Transverse colon (tissue), 4 donors: ENCODE results near the gene ARF1. TPM values are rescaled to one million over a fixed set of nuclear protein-coding genes. Genes with fewer than 3 reads are reported as not detected.
A peak's percentile ranks its signal among the peaks of the same experiment; 100 is the strongest.

Experiments used
- DNase-seq: peaks from one replicate; pipeline ENCODE4 v3.0.0-alpha.2; 2019
- H3K27ac ChIP-seq, 4 donors: fragments of 200-600 bp; sonication (generic); 2 replicates each; pipeline ENCODE4 v1.5.1; 2016 to 2018; ENCODE audit warnings: inconsistent platforms in 4 of 4
- H3K27me3 ChIP-seq: fragments of 200-600 bp; sonication (generic); 2 replicates; pipeline ENCODE4 v1.5.1; 2017; ENCODE audit warnings: inconsistent platforms
- H3K36me3 ChIP-seq, 4 donors: fragments of 200-600 bp; sonication (generic); 2 replicates each; pipeline ENCODE4 v1.5.1; 2017 to 2019; ENCODE audit warnings: inconsistent platforms in 4 of 4
- H3K4me1 ChIP-seq, 4 donors: fragments of 200-600 bp; sonication (generic); 2 replicates each; pipeline ENCODE4 v1.5.1; 2017 to 2020; ENCODE audit warnings: inconsistent platforms in 4 of 4
- H3K4me3 ChIP-seq, 4 donors: fragments of 200-600 bp; sonication (generic); 1 replicate in 1 of 4; 2 replicates in 3 of 4; pipeline versions ENCODE4 v1.5.1 to v1.6.1; 2017 to 2019; ENCODE audit warnings: inconsistent platforms in 4 of 4
- H3K9me3 ChIP-seq, 2 donors: fragments of 200-600 bp; sonication (generic); 2 replicates each; pipeline ENCODE4 v1.5.1; 2017 to 2019; ENCODE audit warnings: inconsistent platforms in 2 of 2
- CTCF ChIP-seq, 5 experiments: fragments of 200-600 bp in 3 of 5; fragments of 450-650 bp in 2 of 5; sonication (generic) in 3 of 5; IDR thresholded peaks; 1 replicate in 2 of 5; 2 replicates in 3 of 5; pipeline ENCODE4 v1.5.1; 2016 to 2017; ENCODE audit warnings: antibody characterized with exemption in 5 of 5, inconsistent platforms in 3 of 5, mild to moderate bottlenecking in 2 of 5, moderate library complexity in 1 of 5
- EP300 ChIP-seq: sonication (generic); formaldehyde crosslinking; IDR thresholded peaks from one replicate; pipeline ENCODE4 v1.6.1; 2017; ENCODE audit warnings: antibody characterized with exemption, low read depth
- POLR2A ChIP-seq: fragments of 450-650 bp; IDR thresholded peaks from one replicate; pipeline ENCODE4 v1.6.1; 2016; ENCODE audit warnings: antibody characterized with exemption, mild to moderate bottlenecking, moderate library complexity
- POLR2AphosphoS5 ChIP-seq, 3 donors: sonication (generic); formaldehyde crosslinking; IDR thresholded peaks; one replicate each; pipeline ENCODE4 v1.6.1; 2016; ENCODE audit warnings: antibody characterized with exemption in 3 of 3
- WGBS, 2 donors: methylation state at CpG; one replicate each; pipeline ENCODE4 v1.1.5; 2018; ENCODE audit warnings: low coverage in 1 of 2; 5-methylcytosine and 5-hydroxymethylcytosine counted together
- in situ Hi-C, 4 donors: fragments of 200-750 bp; cut with MboI; loops; one replicate each; pipeline versions ENCODE4 v1.15.0 to v1.15.1; 2017; ENCODE audit warnings: low sequenced_read_pairs in 3 of 4, low pct_ligation_motif_present in 1 of 4, low pct_unique_long_range_greater_than_20kb in 1 of 4
- intact Hi-C: fragments of 100-400 bp; cut with DNase I; formaldehyde crosslinking; loops from one replicate; pipeline ENCODE4 v1.15.1; 2023; ENCODE audit warnings: low total_unique reads
- total RNA-seq, 4 donors: library from RNA; depleted of rRNA; stranded (reverse); fragments of >200 nt; gene quantifications; one replicate each; pipeline ENCODE4 v1.1.0, GENCODE V29; 2016

Gene ARF1
- total RNA-seq, 4 donors from 2014 or later: 303 to 452 (median 375) TPM

DNA sequence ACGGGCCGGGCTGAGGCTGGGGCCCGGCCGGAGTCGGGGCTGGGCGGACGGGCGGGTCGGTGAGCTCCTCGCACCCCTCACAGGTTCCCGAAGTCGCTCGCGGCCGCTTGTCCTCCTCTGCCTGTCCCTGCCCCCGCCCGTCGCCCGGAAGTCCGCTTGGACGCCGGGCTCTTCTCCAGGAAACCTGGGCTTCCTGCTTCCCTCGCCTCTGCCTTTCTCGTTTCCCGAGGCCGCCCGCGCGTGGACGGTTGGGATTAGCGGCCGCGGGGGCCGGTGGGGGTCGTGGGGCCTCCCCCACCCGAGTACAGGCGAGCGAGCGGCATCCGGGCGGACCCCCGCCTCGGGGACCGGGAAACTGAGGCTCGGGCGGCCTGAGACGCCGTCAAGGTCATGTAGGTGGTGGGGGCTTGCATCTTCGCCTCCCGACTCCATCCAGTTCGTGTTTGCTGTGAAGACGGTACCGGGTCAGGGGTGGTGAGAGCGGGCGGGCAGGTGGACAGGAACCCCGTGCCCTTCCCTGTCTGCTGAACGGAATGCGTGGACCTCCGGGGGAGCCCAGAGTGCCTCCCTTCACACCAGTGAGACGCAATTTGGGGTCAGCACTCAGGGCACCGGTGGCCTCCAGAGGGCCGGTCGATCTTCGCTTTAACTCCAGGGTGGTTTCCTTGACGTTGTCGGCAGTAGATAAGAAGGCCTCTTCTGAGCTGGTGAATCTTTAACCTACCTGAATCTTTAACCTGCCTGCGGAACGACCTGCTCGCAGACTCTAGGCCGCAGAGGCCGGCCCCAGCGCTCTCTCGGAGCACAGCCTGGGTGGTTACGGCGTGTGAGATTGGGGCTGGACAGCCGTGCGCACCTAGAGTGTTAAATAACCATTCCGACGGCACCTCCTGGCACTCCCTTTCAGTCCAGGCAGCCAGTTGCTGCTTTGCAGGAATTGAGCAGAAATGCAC lies 686 bp downstream of the ARF1 start:
- peaks cover 51 to 58% (median 54%) of the 10 kb centered on the region in 4 donors for H3K4me1 ChIP-seq
- peak overlapping the region; percentile 93 to 99 (median 99) for H3K27ac ChIP-seq
- intact Hi-C loops (loop anchor here (2.0 kb wide), 1 partner anchor 58 kb away; the partner anchor contains the start of gene GUK1), in situ Hi-C loops (no loop called here)
- no peaks in the 10 kb centered on the region for H3K27me3 ChIP-seq
- peak; percentile 59 for DNase-seq
- TF ChIP-seq POLR2A: peak; percentile 71
- TF ChIP-seq CTCF (IDR thresholded peaks at IDR 0.05): no peak
- peak in 2 of 3 donors; percentile 18 to 49 for TF ChIP-seq POLR2AphosphoS5 (IDR thresholded peaks at IDR 0.05)
- TF ChIP-seq EP300: no peak
- 0% methylated on average over 35 of the region's 79 CpGs; no CpG with 5 or more reads in 1 of the 2 donors for WGBS, 2 donors
- peak overlapping the region; percentile 83 to 99 (median 95) for H3K4me3 ChIP-seq
- H3K9me3 ChIP-seq: no peaks in the 10 kb centered on the region
- H3K36me3 ChIP-seq: no peaks in the 10 kb centered on the region

- in situ Hi-C loops (no loop called here), intact Hi-C loops (loop anchor here (1.0 to 2.0 kb wide), 2 partner anchors 17 to 57 kb away; partner anchors contain the start of gene GUK1)
- Histone ChIP-seq H3K27ac (peak overlapping the region; percentile 93 to 99 (median 99)), H3K9me3 (no peaks in the 10 kb centered on the region), H3K4me3 (peak overlapping the region; percentile 83 to 99 (median 95)), H3K4me1 (peaks cover 58 to 64% (median 61%) of the 10 kb centered on the region in 4 donors), H3K36me3 (no peaks in the 10 kb centered on the region), H3K27me3 (no peaks in the 10 kb centered on the region)
- TF ChIP-seq EP300 (no peak), POLR2A (no peak), CTCF (IDR thresholded peaks at IDR 0.05) (no peak), POLR2AphosphoS5 (IDR thresholded peaks at IDR 0.05) (no peak)
- WGBS, 2 donors: 1% methylated on average over 17 of the region's 17 CpGs; no CpG with 5 or more reads in 1 of the 2 donors
- DNase-seq: no peak
Observed at GRCh38 chr1:228083871-228084278, 1.4 kb downstream of the ARF1 start.

GRCh38 chr1:228084325-228084724 lies 1.8 kb downstream of the ARF1 start:
- no peaks in the 10 kb centered on the region for H3K9me3 ChIP-seq
- no peak for DNase-seq
- WGBS, 2 donors: 16 to 17% methylated on average over 3 of the region's 3 CpGs
- in situ Hi-C loops: no loop called here
- no peaks in the 10 kb centered on the region for H3K36me3 ChIP-seq
- H3K27me3 ChIP-seq: no peaks in the 10 kb centered on the region
- H3K27ac ChIP-seq: peak overlapping the region; percentile 93 to 99 (median 99)
- H3K4me1 ChIP-seq: peaks cover 63 to 69% (median 65%) of the 10 kb centered on the region in 4 donors
- H3K4me3 ChIP-seq: peak overlapping the region; percentile 83 to 99 (median 95)
- no peak for TF ChIP-seq CTCF (IDR thresholded peaks at IDR 0.05)
- TF ChIP-seq POLR2AphosphoS5 (IDR thresholded peaks at IDR 0.05): peak; percentile 9 to 27 (median 18)
- intact Hi-C loops: loop anchor here (1.0 kb wide), 1 partner anchor 17 kb away; no protein-coding TSS in a partner anchor

- Histone ChIP-seq H3K27me3 (no peaks in the 10 kb centered on the region), H3K36me3 (no peaks in the 10 kb centered on the region), H3K9me3 (no peaks in the 10 kb centered on the region), H3K27ac (peak overlapping the region; percentile 93 to 99 (median 99)), H3K4me1 (peaks cover 67 to 74% (median 70%) of the 10 kb centered on the region in 4 donors), H3K4me3 (peak overlapping the region in 3 of 4 donors; percentile 83 to 99 (median 91))
- TF ChIP-seq EP300 (no peak), CTCF (IDR thresholded peaks at IDR 0.05) (no peak), POLR2AphosphoS5 (IDR thresholded peaks at IDR 0.05) (no peak), POLR2A (no peak)
- intact Hi-C loops (loop anchor here (1.0 kb wide), 1 partner anchor 17 kb away; no protein-coding TSS in a partner anchor), in situ Hi-C loops (no loop called here)
- no peak for DNase-seq
- 17 to 38% methylated on average over 4 to 5 of the region's 5 CpGs for WGBS, 2 donors
Observed at GRCh38 chr1:228084797-228085196, 2.3 kb downstream of the ARF1 start.
